Muscle layer of colon (tissue), 2 donors: ENCODE data around the gene GEMIN5.

Source experiments
- H3K27ac ChIP-seq: one replicate; pipeline ENCODE4 v1.7.0; 2013; ENCODE audit warnings: low read depth, mild to moderate bottlenecking, low read length, moderate library complexity
- H3K27me3 ChIP-seq, 2 donors: one replicate each; pipeline ENCODE4 v1.7.0; 2013; ENCODE audit warnings: low read length in 2 of 2, mild to moderate bottlenecking in 2 of 2; ENCODE audit not compliant: insufficient read depth in 2 of 2, control insufficient read depth in 1 of 2
- H3K36me3 ChIP-seq: one replicate; pipeline ENCODE4 v1.7.0; 2013; ENCODE audit warnings: mild to moderate bottlenecking, low read length; ENCODE audit not compliant: insufficient read depth
- H3K4me1 ChIP-seq: one replicate; pipeline ENCODE4 v1.7.0; 2013; ENCODE audit warnings: mild to moderate bottlenecking, low read length; ENCODE audit not compliant: insufficient read depth
- H3K4me3 ChIP-seq, 2 donors: one replicate each; pipeline ENCODE4 v1.7.0; 2013; ENCODE audit warnings: low read length in 2 of 2, low read depth in 1 of 2, mild to moderate bottlenecking in 1 of 2, moderate library complexity in 1 of 2
- H3K9ac ChIP-seq: one replicate; pipeline ENCODE4 v1.7.0; 2013; ENCODE audit warnings: low read length
- H3K9me3 ChIP-seq: one replicate; pipeline ENCODE4 v1.7.0; 2013; ENCODE audit warnings: mild to moderate bottlenecking, low read length
- donor health status: abdominal sarcoma.
- donor health status: Adenocarcinoma of cecum.

GEMIN5 gene

GRCh38 chr5:154841273-154841661 is 96.7 kb downstream of the GEMIN5 start:
- Histone ChIP-seq H3K9me3 (no peaks in the 10 kb centered on the region), H3K4me3 (no peak overlapping the region), H3K36me3 (peaks cover 21% of the 10 kb centered on the region), H3K9ac (no peak overlapping the region), H3K27ac (no peak overlapping the region), H3K27me3 (no peaks in the 10 kb centered on the region), H3K4me1 (peaks cover 35% of the 10 kb centered on the region)

DNA sequence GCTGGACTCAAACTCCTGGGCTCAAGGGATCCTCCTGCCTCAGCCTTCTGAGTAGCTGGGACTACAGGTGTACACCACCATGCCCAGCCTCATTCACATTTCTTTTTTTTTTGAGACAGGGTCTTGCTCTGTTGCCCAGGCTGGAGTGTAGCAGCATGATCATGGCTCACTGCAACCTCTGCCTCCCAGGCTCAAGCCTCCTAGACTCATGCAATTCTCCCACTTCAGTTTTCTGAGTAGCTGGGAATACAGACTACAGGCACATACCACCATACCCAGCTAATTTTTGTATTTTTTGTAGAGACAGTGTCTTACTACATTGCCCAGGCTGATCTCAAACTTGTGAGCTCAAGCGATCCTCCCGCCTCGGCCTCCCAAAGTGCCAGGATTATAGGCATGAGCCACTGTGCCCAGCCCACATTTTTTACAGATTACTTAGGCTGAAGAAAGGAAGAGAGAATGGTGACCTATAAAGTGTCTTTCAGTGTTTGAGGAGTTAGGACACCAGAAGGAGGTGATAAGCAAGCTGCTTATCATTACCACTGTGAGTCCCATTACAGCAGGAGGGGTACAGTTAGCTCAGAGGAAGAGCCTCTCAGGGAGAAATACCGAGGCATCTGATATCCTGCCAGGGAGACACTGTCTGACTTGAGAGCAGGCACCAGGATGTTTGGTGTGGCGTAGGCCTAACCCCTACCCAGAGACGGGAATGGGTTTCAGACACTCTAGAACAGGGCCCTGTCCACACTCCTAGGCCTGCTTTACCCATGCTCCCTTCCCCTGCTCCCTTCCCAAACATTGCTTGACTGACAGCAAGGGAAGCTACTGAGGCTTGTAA is 97.4 kb downstream of the GEMIN5 start:
- Histone ChIP-seq H3K27me3 (no peaks in the 10 kb centered on the region), H3K9ac (no peak overlapping the region), H3K4me3 (no peak overlapping the region), H3K9me3 (no peaks in the 10 kb centered on the region), H3K4me1 (peaks cover 37% of the 10 kb centered on the region), H3K36me3 (peaks cover 25% of the 10 kb centered on the region), H3K27ac (no peak overlapping the region)
